GM12878 (cell line): Measurements from ENCODE around the gene IFT172. TPM values are rescaled to one million over a fixed set of nuclear protein-coding genes. Genes with fewer than 3 reads are reported as not detected.

Experiments used
- polyA plus RNA-seq, 11 experiments: library from polyadenylated mRNA; depleted of rRNA in 4 of 11; unstranded in 6 of 11; stranded (reverse) in 5 of 11; fragments of >200 nt; fragmentation: Nextera tagmentation in 4 of 11; fragmentation: Illumina TruSeq in 1 of 11; extraction: Ambion mirVana in 4 of 11; extraction: Trizol in 1 of 11; gene quantifications; 1 replicate in 1 of 11; 2 replicates in 10 of 11; pipeline versions ENCODE4 v1.2.1 to v1.2.3, GENCODE V29; 2011 to 2016; ENCODE audit warnings: inconsistent platforms in 2 of 11, missing spikeins in 2 of 11, low read depth in 1 of 11
- small RNA-seq: library from RNA; depleted of rRNA; stranded (forward); fragments of <200 nt; gene quantifications from one replicate; pipeline ENCODE3, GENCODE V24; 2014
- total RNA-seq, 4 experiments: library from RNA; depleted of rRNA in 3 of 4; stranded (reverse); fragments of >200 nt in 3 of 4; fragmentation: Illumina TruSeq in 1 of 4; extraction: Trizol in 1 of 4; gene quantifications; 2 replicates each; pipeline versions ENCODE4 v1.2.1 to v1.2.3, GENCODE V29; 2013 to 2021

The IFT172 gene
- total and polyA plus RNA-seq, 10 of the 15 experiments (the other 5 are each of a cell fraction or from before 2014, with no cell fraction given) = 2.4 to 8.6 (median 6.2) TPM

Small RNA genes within 50 kb of the gene (small RNA-seq; reads per million reads assigned to genes)
- not detected for gene RNU6-986P

Other genes starting within 250 kb of the IFT172 start
Only the 7 nearest of the 19 such genes appear.
- 8.3 and 9.3 TPM in 2 replicates for gene ZNF513, start 109.0 kb downstream of the IFT172 start, total RNA-seq (2014; rRNA removed)
- gene ZNF513, start 109.0 kb downstream of the IFT172 start, total RNA-seq (2014; rRNA removed; fragmentation: Illumina TruSeq; extraction: Trizol) = 6.4 and 7.8 TPM in 2 replicates
- 12.6 and 13.3 TPM in 2 replicates for gene ZNF513, start 109.0 kb downstream of the IFT172 start, total RNA-seq (2021)
- gene ZNF513, start 109.0 kb downstream of the IFT172 start, polyA plus RNA-seq (2011; rRNA removed) = 3.8 and 6.8 TPM in 2 replicates
- gene ZNF513, start 109.0 kb downstream of the IFT172 start, polyA plus RNA-seq (2014; fragmentation: Illumina TruSeq; extraction: Trizol) = 1.3 and 4.3 TPM in 2 replicates
- under 1 TPM; 0.06 to 0.18 TPM for gene ZNF513, start 109.0 kb downstream of the IFT172 start, polyA plus RNA-seq (2014; fragmentation: Nextera tagmentation; extraction: Ambion mirVana)
- 16.4 and 17.0 TPM in 2 replicates for gene ZNF513, start 109.0 kb downstream of the IFT172 start, polyA plus RNA-seq (2014; rRNA removed)
- 1 to 10 TPM; 3.5 TPM for gene ZNF513, start 109.0 kb downstream of the IFT172 start, polyA plus RNA-seq (2016; fragmentation: Nextera tagmentation; extraction: Ambion mirVana)
- 110 and 112 TPM in 2 replicates for gene PPM1G, start 80.2 kb downstream of the IFT172 start, total RNA-seq (2014; rRNA removed)
- 129 and 134 TPM in 2 replicates for gene PPM1G, start 80.2 kb downstream of the IFT172 start, total RNA-seq (2014; rRNA removed; fragmentation: Illumina TruSeq; extraction: Trizol)
- gene PPM1G, start 80.2 kb downstream of the IFT172 start, total RNA-seq (2021) = 129 and 130 TPM in 2 replicates
- 47.0 and 68.8 TPM in 2 replicates for gene PPM1G, start 80.2 kb downstream of the IFT172 start, polyA plus RNA-seq (2011; rRNA removed)
- gene PPM1G, start 80.2 kb downstream of the IFT172 start, polyA plus RNA-seq (2014; fragmentation: Illumina TruSeq; extraction: Trizol) = 163 and 171 TPM in 2 replicates
- 10 to 100 TPM; 78.5 to 81.1 TPM for gene PPM1G, start 80.2 kb downstream of the IFT172 start, polyA plus RNA-seq (2014; fragmentation: Nextera tagmentation; extraction: Ambion mirVana)
- gene PPM1G, start 80.2 kb downstream of the IFT172 start, polyA plus RNA-seq (2014; rRNA removed) = 106 and 108 TPM in 2 replicates
- gene PPM1G, start 80.2 kb downstream of the IFT172 start, polyA plus RNA-seq (2016; fragmentation: Nextera tagmentation; extraction: Ambion mirVana) = 100 to 1,000 TPM; 154 to 159 TPM
- gene NRBP1, start 61.1 kb downstream of the IFT172 start, total RNA-seq (2014; rRNA removed) = 35.0 and 40.4 TPM in 2 replicates
- gene NRBP1, start 61.1 kb downstream of the IFT172 start, total RNA-seq (2014; rRNA removed; fragmentation: Illumina TruSeq; extraction: Trizol) = 53.3 and 53.4 TPM in 2 replicates
- 58.4 and 60.3 TPM in 2 replicates for gene NRBP1, start 61.1 kb downstream of the IFT172 start, total RNA-seq (2021)
- 116 and 136 TPM in 2 replicates for gene NRBP1, start 61.1 kb downstream of the IFT172 start, polyA plus RNA-seq (2011; rRNA removed)
- gene NRBP1, start 61.1 kb downstream of the IFT172 start, polyA plus RNA-seq (2014; fragmentation: Illumina TruSeq; extraction: Trizol) = 67.1 and 75.7 TPM in 2 replicates
- 1 to 10 TPM; 5.7 to 8.6 TPM for gene NRBP1, start 61.1 kb downstream of the IFT172 start, polyA plus RNA-seq (2014; fragmentation: Nextera tagmentation; extraction: Ambion mirVana)
- 70.8 and 73.8 TPM in 2 replicates for gene NRBP1, start 61.1 kb downstream of the IFT172 start, polyA plus RNA-seq (2014; rRNA removed)
- gene NRBP1, start 61.1 kb downstream of the IFT172 start, polyA plus RNA-seq (2016; fragmentation: Nextera tagmentation; extraction: Ambion mirVana) = 10 to 100 TPM; 87.7 to 99.7 TPM
- 0.33 and 1.1 TPM in 2 replicates for gene KRTCAP3, start 47.4 kb downstream of the IFT172 start, total RNA-seq (2014; rRNA removed)
- gene KRTCAP3, start 47.4 kb downstream of the IFT172 start, total RNA-seq (2014; rRNA removed; fragmentation: Illumina TruSeq; extraction: Trizol) = 1.4 TPM in 1 of 2 replicates, not detected in the other
- 2.2 and 2.7 TPM in 2 replicates for gene KRTCAP3, start 47.4 kb downstream of the IFT172 start, total RNA-seq (2021)
- gene KRTCAP3, start 47.4 kb downstream of the IFT172 start, polyA plus RNA-seq (2011; rRNA removed) = 1.3 and 1.5 TPM in 2 replicates
- 0.26 TPM in 1 of 2 replicates, not detected in the other for gene KRTCAP3, start 47.4 kb downstream of the IFT172 start, polyA plus RNA-seq (2014; fragmentation: Illumina TruSeq; extraction: Trizol)
- under 1 TPM; 0.64 to 0.72 TPM for gene KRTCAP3, start 47.4 kb downstream of the IFT172 start, polyA plus RNA-seq (2014; fragmentation: Nextera tagmentation; extraction: Ambion mirVana)
- 1.9 and 2.2 TPM in 2 replicates for gene KRTCAP3, start 47.4 kb downstream of the IFT172 start, polyA plus RNA-seq (2014; rRNA removed)
- gene KRTCAP3, start 47.4 kb downstream of the IFT172 start, polyA plus RNA-seq (2016; fragmentation: Nextera tagmentation; extraction: Ambion mirVana) = under 1 TPM; 0.48 to 0.82 TPM
- not detected in 2 replicates for gene FNDC4, start 5.5 kb upstream of the IFT172 start, total RNA-seq (2014; rRNA removed)
- gene FNDC4, start 5.5 kb upstream of the IFT172 start, total RNA-seq (2014; rRNA removed; fragmentation: Illumina TruSeq; extraction: Trizol) = not detected in 2 replicates
- 0.16 and 0.21 TPM in 2 replicates for gene FNDC4, start 5.5 kb upstream of the IFT172 start, total RNA-seq (2021)
- gene FNDC4, start 5.5 kb upstream of the IFT172 start, polyA plus RNA-seq (2011; rRNA removed) = not detected in 2 replicates
- gene FNDC4, start 5.5 kb upstream of the IFT172 start, polyA plus RNA-seq (2014; fragmentation: Illumina TruSeq; extraction: Trizol) = not detected in 2 replicates
- not detected for gene FNDC4, start 5.5 kb upstream of the IFT172 start, polyA plus RNA-seq (2014; fragmentation: Nextera tagmentation; extraction: Ambion mirVana)
- not detected in 2 replicates for gene FNDC4, start 5.5 kb upstream of the IFT172 start, polyA plus RNA-seq (2014; rRNA removed)
- gene FNDC4, start 5.5 kb upstream of the IFT172 start, polyA plus RNA-seq (2016; fragmentation: Nextera tagmentation; extraction: Ambion mirVana) = not detected
- not detected in 2 replicates for gene GCKR, start 7.1 kb upstream of the IFT172 start, total RNA-seq (2014; rRNA removed)
- not detected in 2 replicates for gene GCKR, start 7.1 kb upstream of the IFT172 start, total RNA-seq (2014; rRNA removed; fragmentation: Illumina TruSeq; extraction: Trizol)
- not detected in 2 replicates for gene GCKR, start 7.1 kb upstream of the IFT172 start, total RNA-seq (2021)
- gene GCKR, start 7.1 kb upstream of the IFT172 start, polyA plus RNA-seq (2011; rRNA removed) = not detected in 2 replicates
- gene GCKR, start 7.1 kb upstream of the IFT172 start, polyA plus RNA-seq (2014; fragmentation: Illumina TruSeq; extraction: Trizol) = not detected in 2 replicates
- gene GCKR, start 7.1 kb upstream of the IFT172 start, polyA plus RNA-seq (2014; fragmentation: Nextera tagmentation; extraction: Ambion mirVana) = not detected
- gene GCKR, start 7.1 kb upstream of the IFT172 start, polyA plus RNA-seq (2014; rRNA removed) = not detected in 2 replicates
- not detected for gene GCKR, start 7.1 kb upstream of the IFT172 start, polyA plus RNA-seq (2016; fragmentation: Nextera tagmentation; extraction: Ambion mirVana)
- gene ZNF512, start 93.3 kb upstream of the IFT172 start, total RNA-seq (2014; rRNA removed) = 24.6 and 32.2 TPM in 2 replicates
- 30.8 and 33.4 TPM in 2 replicates for gene ZNF512, start 93.3 kb upstream of the IFT172 start, total RNA-seq (2014; rRNA removed; fragmentation: Illumina TruSeq; extraction: Trizol)
- gene ZNF512, start 93.3 kb upstream of the IFT172 start, total RNA-seq (2021) = 28.9 and 31.7 TPM in 2 replicates
- 61.9 and 83.4 TPM in 2 replicates for gene ZNF512, start 93.3 kb upstream of the IFT172 start, polyA plus RNA-seq (2011; rRNA removed)
- 50.3 and 78.6 TPM in 2 replicates for gene ZNF512, start 93.3 kb upstream of the IFT172 start, polyA plus RNA-seq (2014; fragmentation: Illumina TruSeq; extraction: Trizol)
- 10 to 100 TPM; 14.1 to 21.2 TPM for gene ZNF512, start 93.3 kb upstream of the IFT172 start, polyA plus RNA-seq (2014; fragmentation: Nextera tagmentation; extraction: Ambion mirVana)
- 29.8 and 32.5 TPM in 2 replicates for gene ZNF512, start 93.3 kb upstream of the IFT172 start, polyA plus RNA-seq (2014; rRNA removed)
- 10 to 100 TPM; 29.3 to 31.6 TPM for gene ZNF512, start 93.3 kb upstream of the IFT172 start, polyA plus RNA-seq (2016; fragmentation: Nextera tagmentation; extraction: Ambion mirVana)